Measurements from ENCODE around the gene USP31. TPM values are rescaled to one million over a fixed set of nuclear protein-coding genes. Genes with fewer than 3 reads are reported as not detected.

The USP31 gene
- total and polyA plus RNA-seq, 2 experiments from 2014 or later, result 3.3 to 6.4 TPM

DNA sequence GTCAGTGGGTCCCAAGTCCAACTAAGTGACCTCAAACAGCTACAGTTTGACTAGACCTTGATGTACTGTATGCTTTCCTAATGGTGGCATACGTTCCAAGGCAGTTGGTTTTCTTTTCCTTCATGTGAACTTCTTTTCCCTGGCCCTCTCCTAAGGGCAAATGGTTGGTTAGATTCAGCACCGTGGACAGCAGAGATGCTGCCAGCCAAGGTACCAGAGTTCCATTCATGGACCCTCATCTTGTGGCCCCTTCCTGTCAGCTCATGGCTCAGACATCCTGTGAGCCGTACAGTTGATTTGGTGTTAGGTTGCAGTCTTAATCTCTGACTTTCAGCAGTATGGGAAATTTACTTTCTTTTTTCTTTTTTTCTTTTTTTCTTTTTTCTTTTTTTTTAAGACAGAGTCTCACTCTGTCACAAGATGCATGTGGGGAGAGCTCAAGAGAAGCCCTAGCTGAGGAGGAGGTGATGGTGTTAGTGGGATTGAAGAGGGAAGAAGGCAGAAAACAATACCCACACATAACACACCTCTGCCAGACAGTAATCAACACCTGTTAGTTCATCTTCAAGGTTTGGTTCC, 122.4 kb downstream of the USP31 start:
- Histone ChIP-seq H3K9me2 (replicated peaks; ENCODE audit: insufficient read depth) (no peaks in the 10 kb centered on the region), H2AFZ (no peak overlapping the region), H3K79me2 (no peaks in the 10 kb centered on the region), H3K4me1 (ENCODE audit: insufficient read depth) (no peaks in the 10 kb centered on the region), H3K4me2 (no peak overlapping the region), H3K4me3 (no peak overlapping the region), H4K20me1 (ENCODE audit: insufficient read depth, poor library complexity, severe bottlenecking) (no peaks in the 10 kb centered on the region), H3K36me3 (replicated peaks; ENCODE audit: insufficient read depth, low read depth) (no peaks in the 10 kb centered on the region), H3K9me3 (ENCODE audit: low read depth) (no peaks in the 10 kb centered on the region), H3K27me3 (no peaks in the 10 kb centered on the region), H3K27ac (no peak overlapping the region)
- TF ChIP-seq EZH2 (IDR thresholded peaks at IDR 0.05; ENCODE audit: borderline replicate concordance) (no peak), EZH2phosphoT487 (IDR thresholded peaks at IDR 0.05; ENCODE audit: low read depth, severe bottlenecking, unreplicated experiment) (no peak)
- TF ChIP-seq, protein P1, sequence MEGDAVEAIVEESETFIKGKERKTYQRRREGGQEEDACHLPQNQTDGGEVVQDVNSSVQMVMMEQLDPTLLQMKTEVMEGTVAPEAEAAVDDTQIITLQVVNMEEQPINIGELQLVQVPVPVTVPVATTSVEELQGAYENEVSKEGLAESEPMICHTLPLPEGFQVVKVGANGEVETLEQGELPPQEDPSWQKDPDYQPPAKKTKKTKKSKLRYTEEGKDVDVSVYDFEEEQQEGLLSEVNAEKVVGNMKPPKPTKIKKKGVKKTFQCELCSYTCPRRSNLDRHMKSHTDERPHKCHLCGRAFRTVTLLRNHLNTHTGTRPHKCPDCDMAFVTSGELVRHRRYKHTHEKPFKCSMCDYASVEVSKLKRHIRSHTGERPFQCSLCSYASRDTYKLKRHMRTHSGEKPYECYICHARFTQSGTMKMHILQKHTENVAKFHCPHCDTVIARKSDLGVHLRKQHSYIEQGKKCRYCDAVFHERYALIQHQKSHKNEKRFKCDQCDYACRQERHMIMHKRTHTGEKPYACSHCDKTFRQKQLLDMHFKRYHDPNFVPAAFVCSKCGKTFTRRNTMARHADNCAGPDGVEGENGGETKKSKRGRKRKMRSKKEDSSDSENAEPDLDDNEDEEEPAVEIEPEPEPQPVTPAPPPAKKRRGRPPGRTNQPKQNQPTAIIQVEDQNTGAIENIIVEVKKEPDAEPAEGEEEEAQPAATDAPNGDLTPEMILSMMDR (IDR thresholded peaks at IDR 0.05; ENCODE audit: poor library complexity), result no peak
- 39% methylated on average over 3 of the region's 3 CpGs for WGBS (ENCODE audit: low lambda C conversion rate, missing lambda C conversion rate)
- DNase-seq (ENCODE audit: low spot score), result peak; percentile 63

DNA sequence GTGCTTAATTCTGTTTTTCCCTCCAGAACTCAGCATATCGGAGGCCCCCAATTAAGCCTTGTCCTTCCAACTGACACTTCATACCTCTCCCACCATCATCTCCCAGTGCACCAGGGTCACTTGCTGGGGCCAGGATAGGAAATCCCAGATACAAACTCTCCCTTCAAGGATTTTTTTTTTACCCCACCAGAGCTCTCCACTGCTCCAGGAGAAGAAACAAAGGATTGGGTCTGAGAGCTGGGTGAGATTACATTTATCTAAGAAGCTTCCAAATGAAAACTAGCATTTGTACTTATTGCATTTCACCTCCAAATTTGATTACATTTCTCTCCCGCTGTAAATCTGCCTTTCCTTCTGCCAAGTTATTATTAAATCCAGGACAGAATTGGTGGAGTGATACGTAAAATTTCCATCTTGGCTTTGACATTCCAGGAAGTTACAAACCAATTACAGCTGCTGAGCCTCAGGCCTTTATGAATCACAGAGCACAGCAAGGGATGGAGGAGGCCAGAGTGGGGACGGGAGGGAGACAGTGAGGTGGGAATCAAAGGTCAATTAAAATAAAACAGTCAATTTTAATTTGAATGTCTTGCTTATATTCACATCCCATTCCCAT, 123.5 kb downstream of the USP31 start:
- no peaks in the 10 kb centered on the region for H3K27me3 ChIP-seq
- no peaks in the 10 kb centered on the region for H3K4me1 ChIP-seq (ENCODE audit: insufficient read depth)
- no peak overlapping the region for H2AFZ ChIP-seq
- no peak overlapping the region for H3K4me2 ChIP-seq
- H3K36me3 ChIP-seq (replicated peaks; ENCODE audit: insufficient read depth, low read depth), result no peaks in the 10 kb centered on the region
- DNase-seq (ENCODE audit: low spot score), result no peak
- no peak overlapping the region for H3K27ac ChIP-seq
- H3K79me2 ChIP-seq, result no peaks in the 10 kb centered on the region
- H3K9me3 ChIP-seq (ENCODE audit: low read depth), result no peaks in the 10 kb centered on the region
- 57% methylated on average over 4 of the region's 4 CpGs for WGBS (ENCODE audit: low lambda C conversion rate, missing lambda C conversion rate)
- H3K9me2 ChIP-seq (replicated peaks; ENCODE audit: insufficient read depth), result no peaks in the 10 kb centered on the region
- H4K20me1 ChIP-seq (ENCODE audit: insufficient read depth, poor library complexity, severe bottlenecking), result no peaks in the 10 kb centered on the region
- H3K4me3 ChIP-seq, result no peak overlapping the region
- TF ChIP-seq EZH2phosphoT487 (IDR thresholded peaks at IDR 0.05; ENCODE audit: low read depth, severe bottlenecking, unreplicated experiment), result no peak
- TF ChIP-seq, protein P1 (IDR thresholded peaks at IDR 0.05; ENCODE audit: poor library complexity), result no peak
- no peak for TF ChIP-seq EZH2 (IDR thresholded peaks at IDR 0.05; ENCODE audit: borderline replicate concordance)

- Histone ChIP-seq H3K27me3 (no peaks in the 10 kb centered on the region), H3K9me2 (replicated peaks; ENCODE audit: insufficient read depth) (no peaks in the 10 kb centered on the region), H4K20me1 (ENCODE audit: insufficient read depth, poor library complexity, severe bottlenecking) (no peaks in the 10 kb centered on the region), H3K79me2 (no peaks in the 10 kb centered on the region), H3K27ac (no peak overlapping the region), H3K4me2 (no peak overlapping the region), H2AFZ (no peak overlapping the region), H3K4me1 (ENCODE audit: insufficient read depth) (no peaks in the 10 kb centered on the region), H3K36me3 (replicated peaks; ENCODE audit: insufficient read depth, low read depth) (no peaks in the 10 kb centered on the region), H3K9me3 (ENCODE audit: low read depth) (no peaks in the 10 kb centered on the region), H3K4me3 (no peak overlapping the region)
- WGBS (ENCODE audit: low lambda C conversion rate, missing lambda C conversion rate), result 80% methylated on average over 4 of the region's 4 CpGs
- TF ChIP-seq, protein P1 (IDR thresholded peaks at IDR 0.05; ENCODE audit: poor library complexity), result no peak
- no peak for TF ChIP-seq EZH2phosphoT487 (IDR thresholded peaks at IDR 0.05; ENCODE audit: low read depth, severe bottlenecking, unreplicated experiment)
- no peak for TF ChIP-seq EZH2 (IDR thresholded peaks at IDR 0.05; ENCODE audit: borderline replicate concordance)
- no peak for DNase-seq (ENCODE audit: low spot score)
These were observed 125.2 kb downstream of the USP31 start for GRCh38 chr16:23024044-23024443.

Measured in hepatocyte (in vitro differentiated cells).